Activated CD4-positive, alpha-beta T cell treated with anti-CD3 and anti-CD28 coated beads, Interleukin-10, Interleukin-2, amounts not matched to agents 100 ng/mL and 50 ng/mL, durations not matched to agents 16 hours and 8 hours (primary cell): ENCODE measurements around the gene RAB2B.
A peak's percentile ranks its signal among the peaks of the same experiment; 100 is the strongest.
"Not testable (repeated sequence)": the region's sequence is repeated elsewhere in the genome, so short reads cannot be mapped to it uniquely, and the experiment has no call there.

ENCODE experiments used
- DNase-seq: peaks from one replicate; pipeline ENCODE4 v3.0.0-alpha.2; 2020

The RAB2B gene

GRCh38 chr14:21486640-21487087 is 9.9 kb upstream of the RAB2B start:
- DNase-seq = peak; percentile 28

- no peak for DNase-seq
Observed at GRCh38 chr14:21476523-21476924, 235 bp downstream of the RAB2B start.

GRCh38 chr14:21475767-21476522 is 814 bp downstream of the RAB2B start:
- DNase-seq = no peak

GRCh38 chr14:21467616-21468015 is 9.1 kb downstream of the RAB2B start:
- DNase-seq = no peak

GRCh38 chr14:21455912-21456667 is 20.7 kb downstream of the RAB2B start, which contains the start of gene CHD8:
Gene CHD8 (minus strand): TSS chr14:21456123. CDS start chr14:21431643, 24,480 bp downstream.
- DNase-seq = peak; percentile 100

GRCh38 chr14:21455592-21455911 is 21.2 kb downstream of the RAB2B start:
- no peak for DNase-seq

GRCh38 chr14:21454843-21455544 is 21.8 kb downstream of the RAB2B start:
- peak; percentile 49 for DNase-seq

GRCh38 chr14:21449899-21450216 is 26.9 kb downstream of the RAB2B start:
- no peak for DNase-seq

- not testable (repeated sequence) for DNase-seq
Observed at GRCh38 chr14:21442657-21443056, 34.1 kb downstream of the RAB2B start.

- DNase-seq = no peak
Observed at GRCh38 chr14:21440859-21441258, 35.9 kb downstream of the RAB2B start.

- DNase-seq = peak; percentile 99
Observed at GRCh38 chr14:21437063-21437901, 39.5 kb downstream of the RAB2B start.

- DNase-seq = no peak
Observed at GRCh38 chr14:21436567-21437062, 40.1 kb downstream of the RAB2B start.

GRCh38 chr14:21431126-21431525 is 45.6 kb downstream of the RAB2B start:
- no peak for DNase-seq

- DNase-seq = no peak
Observed at GRCh38 chr14:21428930-21429329, 47.8 kb downstream of the RAB2B start.

- DNase-seq = no peak
Observed at GRCh38 chr14:21426692-21427091, 50.1 kb downstream of the RAB2B start.

GRCh38 chr14:21419528-21419927 is 57.2 kb downstream of the RAB2B start:
- DNase-seq = no peak

- DNase-seq = no peak
Observed at GRCh38 chr14:21415329-21415728, 61.4 kb downstream of the RAB2B start.

GRCh38 chr14:21414137-21414631 is 62.6 kb downstream of the RAB2B start:
- peak; percentile 79 for DNase-seq
